Immature natural killer cell (primary cell): Measurements from ENCODE around the gene RPL38. TPM values are rescaled to one million over a fixed set of nuclear protein-coding genes. Genes with fewer than 3 reads are reported as not detected.
A peak's percentile ranks its signal among the peaks of the same experiment; 100 is the strongest.

Source experiments
- DNase-seq, 3 donors: peaks; one replicate each; pipeline ENCODE4 v3.0.0; 2022; ENCODE audit warnings: mixed read lengths in 1 of 3
- H3K27ac Mint-ChIP-seq, 6 donors: one replicate each; pipeline ENCODE4 v1.8.0; 2020; ENCODE audit warnings: mixed read lengths in 6 of 6, mild to moderate bottlenecking in 5 of 6, inconsistent platforms in 4 of 6, moderate library complexity in 3 of 6
- H3K27me3 Mint-ChIP-seq, 3 donors: one replicate each; pipeline ENCODE4 v1.8.0; 2020 to 2021; ENCODE audit warnings: low read depth in 3 of 3, mild to moderate bottlenecking in 3 of 3, mixed read lengths in 3 of 3, moderate library complexity in 3 of 3, inconsistent platforms in 1 of 3
- H3K36me3 Mint-ChIP-seq, 3 donors: one replicate each; pipeline ENCODE4 v1.8.0; 2020; ENCODE audit warnings: mixed read lengths in 3 of 3, inconsistent platforms in 2 of 3, mild to moderate bottlenecking in 2 of 3
- H3K4me1 Mint-ChIP-seq, 2 donors: one replicate each; pipeline ENCODE4 v1.8.0; 2020; ENCODE audit warnings: inconsistent platforms in 2 of 2, mild to moderate bottlenecking in 2 of 2, mixed read lengths in 2 of 2, moderate library complexity in 1 of 2
- H3K4me3 Mint-ChIP-seq, 5 donors: one replicate each; pipeline ENCODE4 v1.8.0; 2020; ENCODE audit warnings: mild to moderate bottlenecking in 5 of 5, mixed read lengths in 5 of 5, inconsistent platforms in 3 of 5, moderate library complexity in 3 of 5
- H3K9me3 Mint-ChIP-seq, 6 donors: one replicate each; pipeline ENCODE4 v1.8.0; 2020; ENCODE audit warnings: mild to moderate bottlenecking in 6 of 6, mixed read lengths in 6 of 6, inconsistent platforms in 4 of 6, moderate library complexity in 3 of 6
- polyA plus RNA-seq, 3 donors: library from polyadenylated mRNA; unstranded; fragments of 300-500 nt; fragmentation: Illumina TruSeq; gene quantifications; one replicate each; pipeline ENCODE4 v1.2.3, GENCODE V29; 2021

Gene RPL38
- polyA plus RNA-seq, 3 donors from 2014 or later, result 638 to 1,583 (median 956) TPM

GRCh38 chr17:74230896-74231295, 27.4 kb downstream of the RPL38 start:
- Mint-ChIP-seq H3K36me3 (peaks cover 0 to 6% (median 2%) of the 10 kb centered on the region in 3 donors), H3K27ac (no peak overlapping the region), H3K4me3 (no peak overlapping the region), H3K27me3 (peaks cover 0 to 2% (median 0%) of the 10 kb centered on the region in 3 donors), H3K4me1 (no peaks in the 10 kb centered on the region), H3K9me3 (no peaks in the 10 kb centered on the region)
- DNase-seq, result no peak

GRCh38 chr17:74231928-74232907, 28.7 kb downstream of the RPL38 start:
- peaks cover 0 to 2% (median 0%) of the 10 kb centered on the region in 3 donors for H3K27me3 Mint-ChIP-seq
- no peak overlapping the region for H3K27ac Mint-ChIP-seq
- peaks cover 0 to 6% (median 2%) of the 10 kb centered on the region in 3 donors for H3K36me3 Mint-ChIP-seq
- no peaks in the 10 kb centered on the region for H3K9me3 Mint-ChIP-seq
- no peaks in the 10 kb centered on the region for H3K4me1 Mint-ChIP-seq
- DNase-seq, result no peak
- H3K4me3 Mint-ChIP-seq, result no peak overlapping the region

GRCh38 chr17:74233937-74234336, 30.5 kb downstream of the RPL38 start:
- H3K4me1 Mint-ChIP-seq, result no peaks in the 10 kb centered on the region
- H3K4me3 Mint-ChIP-seq, result no peak overlapping the region

GRCh38 chr17:74234486-74234885, 31.0 kb downstream of the RPL38 start:
- Mint-ChIP-seq H3K4me3 (no peak overlapping the region), H3K4me1 (no peaks in the 10 kb centered on the region), H3K36me3 (peaks cover 0 to 6% (median 2%) of the 10 kb centered on the region in 3 donors), H3K9me3 (no peaks in the 10 kb centered on the region), H3K27me3 (peaks cover 0 to 2% (median 1%) of the 10 kb centered on the region in 3 donors), H3K27ac (no peak overlapping the region)
- DNase-seq, result no peak

More at GRCh38 chr17:74233937-74234336, 30.5 kb downstream of the RPL38 start:
- no peak for DNase-seq
- peaks cover 0 to 2% (median 1%) of the 10 kb centered on the region in 3 donors for H3K27me3 Mint-ChIP-seq
- H3K9me3 Mint-ChIP-seq, result no peaks in the 10 kb centered on the region
- H3K36me3 Mint-ChIP-seq, result peaks cover 0 to 6% (median 2%) of the 10 kb centered on the region in 3 donors
- peak overlapping the region in 2 of 6 donors; percentile 60 to 64 for H3K27ac Mint-ChIP-seq

- no peaks in the 10 kb centered on the region for H3K9me3 Mint-ChIP-seq
- no peak for DNase-seq
- peaks cover 0 to 10% (median 2%) of the 10 kb centered on the region in 3 donors for H3K36me3 Mint-ChIP-seq
- H3K4me1 Mint-ChIP-seq, result no peaks in the 10 kb centered on the region
- H3K4me3 Mint-ChIP-seq, result peak overlapping the region in 1 of 5 donors; percentile 5
- no peak overlapping the region for H3K27ac Mint-ChIP-seq
- H3K27me3 Mint-ChIP-seq, result peaks cover 0 to 2% (median 1%) of the 10 kb centered on the region in 3 donors
Measured at GRCh38 chr17:74235040-74235581, 31.6 kb downstream of the RPL38 start.

GRCh38 chr17:74235911-74236371, 32.5 kb downstream of the RPL38 start:
- Mint-ChIP-seq H3K27ac (no peak overlapping the region), H3K36me3 (peaks cover 0 to 4% (median 0%) of the 10 kb centered on the region in 3 donors), H3K4me3 (no peak overlapping the region), H3K27me3 (peaks cover 0 to 2% (median 1%) of the 10 kb centered on the region in 3 donors), H3K9me3 (no peaks in the 10 kb centered on the region), H3K4me1 (no peaks in the 10 kb centered on the region)
- no peak for DNase-seq

GRCh38 chr17:74237321-74237720, 33.8 kb downstream of the RPL38 start:
- no peak for DNase-seq
- H3K4me1 Mint-ChIP-seq, result no peaks in the 10 kb centered on the region
- no peak overlapping the region for H3K4me3 Mint-ChIP-seq
- H3K27me3 Mint-ChIP-seq, result peaks cover 0 to 2% (median 1%) of the 10 kb centered on the region in 3 donors
- peaks cover 0 to 4% (median 0%) of the 10 kb centered on the region in 3 donors for H3K36me3 Mint-ChIP-seq
- no peak overlapping the region for H3K27ac Mint-ChIP-seq
- no peaks in the 10 kb centered on the region for H3K9me3 Mint-ChIP-seq

- Mint-ChIP-seq H3K4me3 (no peak overlapping the region), H3K36me3 (peaks cover 0 to 4% (median 0%) of the 10 kb centered on the region in 3 donors), H3K27me3 (peaks cover 0 to 2% (median 1%) of the 10 kb centered on the region in 3 donors), H3K9me3 (no peaks in the 10 kb centered on the region), H3K27ac (no peak overlapping the region), H3K4me1 (no peaks in the 10 kb centered on the region)
- DNase-seq, result no peak
Measured at GRCh38 chr17:74239172-74239571, 35.7 kb downstream of the RPL38 start.

- Mint-ChIP-seq H3K9me3 (no peaks in the 10 kb centered on the region), H3K4me1 (no peaks in the 10 kb centered on the region), H3K36me3 (peaks cover 0 to 4% (median 0%) of the 10 kb centered on the region in 3 donors), H3K27ac (no peak overlapping the region), H3K27me3 (peaks cover 0 to 2% (median 1%) of the 10 kb centered on the region in 3 donors), H3K4me3 (no peak overlapping the region)
- DNase-seq, result no peak
Measured at GRCh38 chr17:74240618-74241205, 37.2 kb downstream of the RPL38 start.

- Mint-ChIP-seq H3K36me3 (peaks cover 0 to 4% (median 0%) of the 10 kb centered on the region in 3 donors), H3K27me3 (peaks cover 0 to 2% (median 1%) of the 10 kb centered on the region in 3 donors), H3K4me3 (no peak overlapping the region), H3K27ac (no peak overlapping the region), H3K9me3 (no peaks in the 10 kb centered on the region), H3K4me1 (no peaks in the 10 kb centered on the region)
- no peak for DNase-seq
Measured at GRCh38 chr17:74241431-74241830, 38.0 kb downstream of the RPL38 start.

- DNase-seq, result no peak
- no peaks in the 10 kb centered on the region for H3K4me1 Mint-ChIP-seq
- H3K4me3 Mint-ChIP-seq, result no peak overlapping the region
- peaks cover 0 to 4% (median 0%) of the 10 kb centered on the region in 3 donors for H3K36me3 Mint-ChIP-seq
- no peaks in the 10 kb centered on the region for H3K9me3 Mint-ChIP-seq
- H3K27ac Mint-ChIP-seq, result no peak overlapping the region
- peaks cover 2% of the 10 kb centered on the region in 3 donors for H3K27me3 Mint-ChIP-seq
Measured at GRCh38 chr17:74241847-74242246, 38.4 kb downstream of the RPL38 start.

- Mint-ChIP-seq H3K27me3 (peaks cover 2% of the 10 kb centered on the region in 3 donors), H3K4me1 (no peaks in the 10 kb centered on the region), H3K9me3 (no peaks in the 10 kb centered on the region), H3K4me3 (no peak overlapping the region), H3K27ac (no peak overlapping the region), H3K36me3 (peaks cover 0 to 4% (median 0%) of the 10 kb centered on the region in 3 donors)
- DNase-seq, result no peak
Measured at GRCh38 chr17:74243013-74243755, 39.7 kb downstream of the RPL38 start.

- H3K9me3 Mint-ChIP-seq, result no peaks in the 10 kb centered on the region
- no peak for DNase-seq
- H3K27me3 Mint-ChIP-seq, result peaks cover 2% of the 10 kb centered on the region in 3 donors
- H3K27ac Mint-ChIP-seq, result no peak overlapping the region
- peaks cover 0 to 4% (median 0%) of the 10 kb centered on the region in 3 donors for H3K36me3 Mint-ChIP-seq
- H3K4me3 Mint-ChIP-seq, result no peak overlapping the region
- no peaks in the 10 kb centered on the region for H3K4me1 Mint-ChIP-seq
Measured at GRCh38 chr17:74244128-74244527, 40.6 kb downstream of the RPL38 start.
